ENCODE measurements around the gene AGR3.

Gene AGR3

DNA sequence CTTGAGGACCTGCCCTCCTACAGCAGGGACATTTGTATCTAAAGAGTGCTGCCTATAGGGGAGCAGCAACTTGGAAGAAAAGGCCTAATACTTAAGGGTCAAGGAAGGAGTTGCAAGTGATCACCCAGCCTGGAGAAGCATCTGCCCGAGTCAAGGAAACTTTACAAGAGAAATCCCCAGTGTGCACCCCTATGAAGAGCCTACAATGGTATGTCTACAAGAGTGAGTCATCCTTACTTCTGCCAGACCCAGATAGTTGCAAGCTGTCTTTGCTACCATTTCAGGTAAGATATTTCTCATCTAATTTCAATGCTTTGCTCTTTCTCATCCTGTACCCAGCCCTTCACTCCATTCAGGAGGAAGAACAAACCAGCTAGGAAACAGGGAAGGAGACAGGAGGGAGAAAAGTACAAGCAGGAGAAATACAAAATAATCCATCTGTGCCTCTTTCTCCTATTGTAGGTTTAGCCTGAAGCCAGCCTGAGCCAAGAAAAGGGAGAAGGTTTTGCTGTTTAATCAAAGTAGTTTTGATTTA is 34.4 kb upstream of the AGR3 start:
- Histone ChIP-seq H3K9ac (ENCODE audit: low read depth, low read length) (no peak overlapping the region), H3K36me3 (ENCODE audit: control insufficient read depth, insufficient read depth, low read length) (no peaks in the 10 kb centered on the region), H3K27me3 (ENCODE audit: control insufficient read depth, insufficient read depth, low read length) (no peaks in the 10 kb centered on the region), H3K9me3 (ENCODE audit: control insufficient read depth, insufficient read depth, low read length) (no peaks in the 10 kb centered on the region), H3K4me3 (ENCODE audit: low read depth, low read length) (no peak overlapping the region), H3K4me1 (ENCODE audit: control insufficient read depth, insufficient read depth, low read length) (no peaks in the 10 kb centered on the region)

DNA sequence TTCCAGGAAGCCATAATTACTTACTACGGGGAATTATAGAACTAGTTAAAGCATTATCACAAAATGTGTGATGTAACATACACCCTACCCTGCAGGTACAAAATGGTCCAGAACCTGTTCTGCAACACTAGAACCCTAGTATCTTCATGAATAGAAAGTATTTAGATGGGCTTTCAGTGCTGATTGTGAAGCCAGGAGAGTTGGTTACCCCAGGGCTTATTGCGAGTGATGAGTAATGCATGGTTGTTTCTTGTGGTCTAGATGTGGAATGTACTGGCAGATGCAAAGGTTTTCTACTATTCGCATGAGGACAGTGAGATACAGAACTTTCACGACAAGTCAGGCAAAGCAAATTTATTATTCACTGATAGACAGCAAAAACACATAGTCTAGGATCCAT is 33.6 kb upstream of the AGR3 start:
- H3K36me3 ChIP-seq (ENCODE audit: control insufficient read depth, insufficient read depth, low read length), result no peaks in the 10 kb centered on the region
- no peaks in the 10 kb centered on the region for H3K4me1 ChIP-seq (ENCODE audit: control insufficient read depth, insufficient read depth, low read length)
- H3K9me3 ChIP-seq (ENCODE audit: control insufficient read depth, insufficient read depth, low read length), result no peaks in the 10 kb centered on the region
- no peak overlapping the region for H3K4me3 ChIP-seq (ENCODE audit: low read depth, low read length)
- no peak overlapping the region for H3K9ac ChIP-seq (ENCODE audit: low read depth, low read length)
- H3K27me3 ChIP-seq (ENCODE audit: control insufficient read depth, insufficient read depth, low read length), result no peaks in the 10 kb centered on the region

DNA sequence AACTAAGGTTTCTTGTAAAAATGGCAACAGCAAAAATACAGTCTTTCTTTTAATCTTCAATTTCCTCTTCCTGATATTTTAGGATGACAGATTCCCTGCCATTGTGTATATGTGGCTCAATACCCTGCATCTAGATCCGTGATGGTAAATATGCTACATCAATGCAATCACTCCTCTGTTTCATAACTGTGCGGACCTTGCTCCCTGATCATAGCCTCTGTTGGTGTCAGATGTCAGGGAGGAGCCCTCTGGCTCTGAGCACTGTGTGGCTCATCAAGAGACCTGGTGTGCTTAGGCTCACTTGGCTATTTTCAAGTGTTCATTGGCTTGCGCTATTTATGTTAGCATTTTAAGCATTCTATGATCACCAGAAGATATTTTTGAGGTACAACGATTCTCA is 33.0 kb upstream of the AGR3 start:
- no peaks in the 10 kb centered on the region for H3K9me3 ChIP-seq (ENCODE audit: control insufficient read depth, insufficient read depth, low read length)
- no peaks in the 10 kb centered on the region for H3K27me3 ChIP-seq (ENCODE audit: control insufficient read depth, insufficient read depth, low read length)
- no peak overlapping the region for H3K4me3 ChIP-seq (ENCODE audit: low read depth, low read length)
- H3K36me3 ChIP-seq (ENCODE audit: control insufficient read depth, insufficient read depth, low read length), result no peaks in the 10 kb centered on the region
- H3K9ac ChIP-seq (ENCODE audit: low read depth, low read length), result no peak overlapping the region
- H3K4me1 ChIP-seq (ENCODE audit: control insufficient read depth, insufficient read depth, low read length), result no peaks in the 10 kb centered on the region

DNA sequence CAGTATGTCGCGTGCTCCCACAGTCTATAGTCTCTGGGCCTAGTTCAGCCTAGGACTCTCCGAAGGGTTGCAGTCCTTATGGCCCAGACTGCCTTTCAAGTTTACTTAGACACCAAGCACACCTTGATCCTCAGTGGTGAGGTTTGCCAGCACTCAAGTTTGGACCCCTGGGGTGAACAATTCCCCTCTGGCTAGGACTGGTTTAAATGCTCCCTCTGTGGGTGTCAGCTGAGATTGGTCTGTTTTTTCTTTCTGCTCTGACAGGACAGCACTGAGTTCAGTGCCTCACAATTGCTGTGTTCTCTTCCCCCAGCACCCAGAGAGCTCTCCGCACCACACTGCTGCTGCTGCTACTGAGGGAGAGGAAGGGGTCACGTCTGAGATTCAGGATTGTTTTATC is 31.9 kb upstream of the AGR3 start:
- H3K4me3 ChIP-seq (ENCODE audit: low read depth, low read length), result no peak overlapping the region
- H3K9ac ChIP-seq (ENCODE audit: low read depth, low read length), result peak overlapping the region; percentile 8
- no peaks in the 10 kb centered on the region for H3K9me3 ChIP-seq (ENCODE audit: control insufficient read depth, insufficient read depth, low read length)
- no peaks in the 10 kb centered on the region for H3K4me1 ChIP-seq (ENCODE audit: control insufficient read depth, insufficient read depth, low read length)
- H3K27me3 ChIP-seq (ENCODE audit: control insufficient read depth, insufficient read depth, low read length), result no peaks in the 10 kb centered on the region
- no peaks in the 10 kb centered on the region for H3K36me3 ChIP-seq (ENCODE audit: control insufficient read depth, insufficient read depth, low read length)

DNA sequence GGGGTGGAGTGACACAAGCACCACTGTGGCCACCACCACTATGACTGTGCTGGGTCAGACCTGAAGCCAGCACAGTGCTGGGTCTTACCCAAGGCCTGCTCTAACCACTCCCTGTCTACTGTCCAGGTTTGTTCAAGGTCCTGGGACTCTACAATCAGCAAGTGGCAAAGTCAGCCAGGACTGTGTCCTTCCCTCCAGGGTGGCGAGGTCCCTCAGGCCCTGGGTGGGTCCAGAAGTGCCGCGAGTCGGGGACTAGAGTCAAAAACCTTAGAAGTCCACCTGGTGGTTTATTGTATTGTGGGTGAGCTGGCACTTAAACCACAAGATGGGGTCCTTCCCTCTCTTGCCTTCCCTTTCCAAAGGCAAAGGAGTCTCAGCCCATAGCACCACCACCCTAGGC is 30.8 kb upstream of the AGR3 start:
- Histone ChIP-seq H3K9me3 (ENCODE audit: control insufficient read depth, insufficient read depth, low read length) (no peaks in the 10 kb centered on the region), H3K36me3 (ENCODE audit: control insufficient read depth, insufficient read depth, low read length) (no peaks in the 10 kb centered on the region), H3K27me3 (ENCODE audit: control insufficient read depth, insufficient read depth, low read length) (no peaks in the 10 kb centered on the region), H3K4me1 (ENCODE audit: control insufficient read depth, insufficient read depth, low read length) (no peaks in the 10 kb centered on the region), H3K9ac (ENCODE audit: low read depth, low read length) (no peak overlapping the region), H3K4me3 (ENCODE audit: low read depth, low read length) (no peak overlapping the region)

DNA sequence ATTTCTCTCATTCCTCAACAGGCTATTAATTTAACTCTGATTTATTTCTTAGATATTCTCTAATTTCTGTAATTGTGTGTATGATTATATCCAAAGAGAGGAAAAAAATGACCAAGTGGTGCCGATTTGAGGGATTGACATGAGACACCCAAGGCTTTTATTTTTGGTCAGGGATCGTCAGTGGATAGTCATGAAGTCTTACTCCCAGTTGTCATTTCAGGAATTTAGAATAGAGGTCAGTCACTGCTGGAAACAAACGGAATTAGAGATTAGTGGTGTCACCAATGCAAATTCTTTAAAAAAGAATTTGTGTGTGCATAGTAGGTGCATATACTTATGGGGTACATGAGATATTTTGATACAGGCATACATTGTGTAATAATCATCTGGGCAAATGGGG is 26.8 kb upstream of the AGR3 start:
- Histone ChIP-seq H3K27me3 (ENCODE audit: control insufficient read depth, insufficient read depth, low read length) (no peaks in the 10 kb centered on the region), H3K4me1 (ENCODE audit: control insufficient read depth, insufficient read depth, low read length) (no peaks in the 10 kb centered on the region), H3K36me3 (ENCODE audit: control insufficient read depth, insufficient read depth, low read length) (no peaks in the 10 kb centered on the region), H3K4me3 (ENCODE audit: low read depth, low read length) (no peak overlapping the region), H3K9ac (ENCODE audit: low read depth, low read length) (no peak overlapping the region), H3K9me3 (ENCODE audit: control insufficient read depth, insufficient read depth, low read length) (no peaks in the 10 kb centered on the region)

DNA sequence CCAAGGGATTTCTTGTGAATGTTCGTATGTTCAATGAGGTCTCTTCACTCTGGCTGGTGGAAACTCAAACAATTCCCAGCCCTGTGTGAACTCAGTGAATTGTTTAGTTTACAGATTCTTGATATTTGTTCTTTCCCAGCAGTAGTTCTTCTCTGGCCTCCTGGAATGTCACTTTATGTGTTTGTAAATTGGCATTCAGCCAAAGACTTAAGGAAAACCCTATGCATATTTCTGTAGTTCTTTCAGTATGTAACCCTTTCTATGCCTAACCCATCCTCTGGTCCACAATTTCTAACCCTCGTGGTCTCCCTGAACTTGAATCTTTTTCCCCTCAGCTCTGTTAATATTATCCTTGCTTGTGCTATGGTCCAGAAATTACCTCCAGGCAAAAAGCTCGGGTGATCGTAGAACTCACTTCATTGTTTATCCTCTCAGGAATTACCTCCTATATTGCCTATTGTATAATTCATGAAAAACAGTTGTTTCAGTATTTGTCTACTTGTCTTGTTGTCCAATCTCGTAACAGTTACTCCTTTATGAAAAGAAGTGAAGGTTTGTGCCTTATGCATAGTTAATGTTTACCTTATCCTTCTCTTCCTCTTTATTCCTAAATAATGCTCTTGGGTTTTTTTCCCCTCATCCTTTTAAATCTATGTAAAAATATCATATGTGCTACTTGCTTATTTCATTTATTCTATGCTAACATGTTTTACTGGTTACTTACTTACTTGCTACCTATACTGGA is 23.7 kb upstream of the AGR3 start:
- Histone ChIP-seq H3K4me3 (ENCODE audit: low read depth, low read length) (no peak overlapping the region), H3K36me3 (ENCODE audit: control insufficient read depth, insufficient read depth, low read length) (no peaks in the 10 kb centered on the region), H3K9me3 (ENCODE audit: control insufficient read depth, insufficient read depth, low read length) (no peaks in the 10 kb centered on the region), H3K4me1 (ENCODE audit: control insufficient read depth, insufficient read depth, low read length) (no peaks in the 10 kb centered on the region), H3K27me3 (ENCODE audit: control insufficient read depth, insufficient read depth, low read length) (no peaks in the 10 kb centered on the region), H3K9ac (ENCODE audit: low read depth, low read length) (no peak overlapping the region)

DNA sequence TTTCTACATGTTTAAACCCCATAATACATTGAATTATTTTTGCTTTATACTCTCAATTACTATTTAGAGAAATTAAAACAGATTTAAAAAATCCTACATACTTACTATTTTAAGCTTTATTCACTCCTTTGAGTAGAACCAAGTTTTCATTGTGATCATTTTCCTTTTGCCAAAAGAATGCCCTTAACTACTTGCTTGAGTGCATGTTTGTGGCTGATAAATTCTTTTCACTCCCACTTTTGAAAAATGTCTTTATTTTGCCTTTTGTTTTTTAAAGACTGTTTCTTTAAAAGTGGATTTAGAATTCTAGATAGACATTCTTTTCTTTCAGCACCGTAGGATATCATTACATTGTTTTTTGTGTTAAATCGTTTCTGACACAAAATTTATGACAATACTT is 22.3 kb upstream of the AGR3 start:
- Histone ChIP-seq H3K27me3 (ENCODE audit: control insufficient read depth, insufficient read depth, low read length) (no peaks in the 10 kb centered on the region), H3K9me3 (ENCODE audit: control insufficient read depth, insufficient read depth, low read length) (no peaks in the 10 kb centered on the region), H3K36me3 (ENCODE audit: control insufficient read depth, insufficient read depth, low read length) (no peaks in the 10 kb centered on the region), H3K9ac (ENCODE audit: low read depth, low read length) (no peak overlapping the region), H3K4me3 (ENCODE audit: low read depth, low read length) (no peak overlapping the region), H3K4me1 (ENCODE audit: control insufficient read depth, insufficient read depth, low read length) (no peaks in the 10 kb centered on the region)

DNA sequence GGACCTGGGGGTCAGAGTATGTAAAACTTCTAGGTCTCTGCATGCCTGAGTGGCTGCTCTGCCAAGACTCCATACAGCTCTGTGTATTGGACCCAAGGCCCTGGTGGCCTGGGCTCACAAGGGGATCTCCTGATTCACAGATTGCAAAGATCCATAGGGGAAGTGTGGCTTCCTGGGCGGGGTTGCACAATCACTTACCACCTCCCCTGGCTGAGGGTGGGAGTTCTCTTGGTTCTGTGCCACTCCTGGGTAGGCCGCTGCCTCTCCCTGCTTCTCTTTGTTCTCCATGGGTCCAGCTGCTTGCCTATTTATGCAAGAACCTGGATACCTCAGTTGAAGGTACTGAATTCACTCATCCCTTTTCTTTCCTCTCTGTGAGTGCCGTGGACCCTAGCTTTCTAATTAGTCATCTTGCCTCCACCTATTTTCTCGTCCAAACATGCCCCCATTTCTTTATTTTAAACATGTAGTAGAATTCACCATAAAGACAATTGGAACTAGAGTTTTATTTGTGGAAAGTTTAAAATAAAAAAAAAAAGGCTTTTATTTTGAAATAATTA is 18.5 kb upstream of the AGR3 start:
- no peaks in the 10 kb centered on the region for H3K4me1 ChIP-seq (ENCODE audit: control insufficient read depth, insufficient read depth, low read length)
- no peaks in the 10 kb centered on the region for H3K27me3 ChIP-seq (ENCODE audit: control insufficient read depth, insufficient read depth, low read length)
- H3K9ac ChIP-seq (ENCODE audit: low read depth, low read length), result no peak overlapping the region
- H3K9me3 ChIP-seq (ENCODE audit: control insufficient read depth, insufficient read depth, low read length), result no peaks in the 10 kb centered on the region
- no peaks in the 10 kb centered on the region for H3K36me3 ChIP-seq (ENCODE audit: control insufficient read depth, insufficient read depth, low read length)
- no peak overlapping the region for H3K4me3 ChIP-seq (ENCODE audit: low read depth, low read length)

DNA sequence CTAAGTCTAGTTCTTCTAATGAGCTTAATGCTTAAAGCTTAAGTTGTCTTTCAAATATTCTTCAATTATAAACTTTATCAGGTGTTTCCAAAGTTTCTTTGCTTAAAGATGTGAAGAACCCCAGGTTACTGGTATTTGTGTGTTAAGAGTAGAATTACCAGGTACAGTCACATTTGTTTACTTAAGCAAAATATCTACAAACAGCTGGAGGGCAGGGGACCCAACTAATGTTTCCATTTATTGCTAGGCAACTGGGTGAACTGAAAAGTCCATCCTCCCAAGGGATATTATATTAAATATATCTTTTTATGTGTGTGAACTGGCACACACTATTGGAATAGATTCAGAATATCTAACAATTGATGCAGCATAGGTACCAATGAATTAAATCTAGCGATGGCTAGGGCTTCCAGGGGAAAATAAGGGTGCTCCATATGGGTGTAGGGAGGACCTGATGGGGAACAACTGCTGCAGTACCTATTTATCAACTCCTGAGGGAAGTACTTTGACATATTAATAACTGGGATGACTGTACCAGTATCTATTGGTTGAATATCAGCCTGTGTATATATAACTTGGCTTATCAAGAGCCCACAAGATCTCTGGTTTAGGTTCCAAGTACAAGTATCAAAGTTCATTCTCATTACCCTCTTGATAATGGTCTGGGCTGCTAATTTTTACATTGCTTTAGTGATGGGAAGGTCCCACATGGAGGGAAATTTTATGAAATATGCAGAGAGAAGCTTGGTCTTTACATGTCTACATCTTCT is 10.3 kb upstream of the AGR3 start:
- Histone ChIP-seq H3K9ac (ENCODE audit: low read depth, low read length) (no peak overlapping the region), H3K4me3 (ENCODE audit: low read depth, low read length) (no peak overlapping the region), H3K36me3 (ENCODE audit: control insufficient read depth, insufficient read depth, low read length) (no peaks in the 10 kb centered on the region), H3K9me3 (ENCODE audit: control insufficient read depth, insufficient read depth, low read length) (no peaks in the 10 kb centered on the region), H3K27me3 (ENCODE audit: control insufficient read depth, insufficient read depth, low read length) (no peaks in the 10 kb centered on the region), H3K4me1 (ENCODE audit: control insufficient read depth, insufficient read depth, low read length) (no peaks in the 10 kb centered on the region)

DNA sequence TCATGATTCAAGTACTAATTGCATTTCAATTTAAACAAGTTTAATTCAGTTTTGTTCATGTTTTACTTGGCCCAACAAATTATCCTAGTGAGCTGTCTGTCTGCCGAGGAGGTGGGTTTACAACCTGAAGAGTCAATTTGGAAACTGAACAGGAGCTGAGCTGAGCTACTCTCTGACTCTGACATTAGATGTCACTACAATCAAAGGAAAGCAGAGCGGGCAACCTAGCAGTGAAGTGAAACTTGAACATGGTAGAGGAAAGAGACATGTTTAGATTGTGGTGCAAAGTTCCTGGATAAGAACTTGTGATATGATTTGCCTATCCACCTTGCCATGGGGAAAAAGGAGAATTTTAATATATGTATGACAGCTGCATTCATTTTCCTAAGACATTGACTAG is 9.6 kb upstream of the AGR3 start:
- no peak overlapping the region for H3K9ac ChIP-seq (ENCODE audit: low read depth, low read length)
- H3K4me3 ChIP-seq (ENCODE audit: low read depth, low read length), result no peak overlapping the region
- no peaks in the 10 kb centered on the region for H3K36me3 ChIP-seq (ENCODE audit: control insufficient read depth, insufficient read depth, low read length)
- no peaks in the 10 kb centered on the region for H3K9me3 ChIP-seq (ENCODE audit: control insufficient read depth, insufficient read depth, low read length)
- H3K27me3 ChIP-seq (ENCODE audit: control insufficient read depth, insufficient read depth, low read length), result no peaks in the 10 kb centered on the region
- H3K4me1 ChIP-seq (ENCODE audit: control insufficient read depth, insufficient read depth, low read length), result no peaks in the 10 kb centered on the region

Data from iPS-15b (cell line).